Endothelial cell (in vitro differentiated cells): ENCODE data around the gene CTNNA3. TPM values are rescaled to one million over a fixed set of nuclear protein-coding genes. Genes with fewer than 3 reads are reported as not detected.
A peak's percentile ranks its signal among the peaks of the same experiment; 100 is the strongest.

ENCODE experiments used
- DNase-seq: peaks from one replicate; pipeline ENCODE4 v3.0.0; 2021; ENCODE audit warnings: low spot score
- H3K27ac Mint-ChIP-seq: one replicate; pipeline ENCODE4 v1.8.0; 2021; ENCODE audit warnings: mixed read lengths, inconsistent platforms; ENCODE audit not compliant: unreplicated experiment
- H3K27me3 Mint-ChIP-seq: one replicate; pipeline ENCODE4 v1.8.0; 2021; ENCODE audit warnings: mild to moderate bottlenecking, moderate library complexity, mixed read lengths, inconsistent platforms; ENCODE audit not compliant: unreplicated experiment
- H3K36me3 Mint-ChIP-seq: one replicate; pipeline ENCODE4 v1.8.0; 2021; ENCODE audit warnings: mild to moderate bottlenecking, low read depth, mixed read lengths, inconsistent platforms; ENCODE audit not compliant: unreplicated experiment
- H3K4me1 Mint-ChIP-seq: one replicate; pipeline ENCODE4 v1.8.0; 2021; ENCODE audit warnings: mild to moderate bottlenecking, mixed read lengths, inconsistent platforms; ENCODE audit not compliant: unreplicated experiment
- H3K4me3 Mint-ChIP-seq: one replicate; pipeline ENCODE4 v1.8.0; 2021; ENCODE audit warnings: mild to moderate bottlenecking, mixed read lengths, inconsistent platforms; ENCODE audit not compliant: unreplicated experiment
- H3K9me3 Mint-ChIP-seq: one replicate; pipeline ENCODE4 v1.8.0; 2021; ENCODE audit warnings: mixed read lengths, inconsistent platforms; ENCODE audit not compliant: unreplicated experiment
- total RNA-seq: library from RNA; stranded (reverse); fragmentation: NEBNext Ultra II Directional; extraction: Animal tissue kit (Norgen Biotek cat#: 25700); gene quantifications from one replicate; pipeline ENCODE4 v1.2.1, GENCODE V29; 2021; ENCODE audit not compliant: unreplicated experiment
- TF ChIP-seq, protein P1 (sequence below): fragments of 200-600 bp; sonication (generic); IDR thresholded peaks from one replicate; pipeline ENCODE4 v1.5.0; 2021; ENCODE audit warnings: antibody characterized with exemption; ENCODE audit not compliant: unreplicated experiment

CTNNA3 gene
- total RNA-seq, 1 donor from 2014 or later = 2.3 TPM

DNA sequence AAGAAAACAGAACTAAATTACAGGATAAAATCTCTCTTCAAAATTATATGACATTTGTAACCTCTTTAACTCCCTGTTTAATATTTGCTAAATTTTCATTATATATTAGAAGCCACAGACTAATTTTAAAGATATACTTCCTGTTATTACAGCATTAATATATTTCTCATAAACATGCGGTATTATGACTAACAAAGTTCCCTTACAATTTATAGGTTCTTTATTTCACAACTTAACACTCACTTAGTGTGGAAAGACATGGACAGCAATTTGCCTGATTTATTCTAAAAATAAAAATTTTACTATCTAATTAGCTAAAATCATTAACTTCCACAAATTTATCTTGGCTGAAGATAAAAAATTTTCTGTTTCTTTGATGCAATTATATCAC, 29.0 kb downstream of the CTNNA3 start:
- peaks cover 2% of the 10 kb centered on the region for H3K27me3 Mint-ChIP-seq
- H3K9me3 Mint-ChIP-seq = no peaks in the 10 kb centered on the region
- TF ChIP-seq, protein P1, sequence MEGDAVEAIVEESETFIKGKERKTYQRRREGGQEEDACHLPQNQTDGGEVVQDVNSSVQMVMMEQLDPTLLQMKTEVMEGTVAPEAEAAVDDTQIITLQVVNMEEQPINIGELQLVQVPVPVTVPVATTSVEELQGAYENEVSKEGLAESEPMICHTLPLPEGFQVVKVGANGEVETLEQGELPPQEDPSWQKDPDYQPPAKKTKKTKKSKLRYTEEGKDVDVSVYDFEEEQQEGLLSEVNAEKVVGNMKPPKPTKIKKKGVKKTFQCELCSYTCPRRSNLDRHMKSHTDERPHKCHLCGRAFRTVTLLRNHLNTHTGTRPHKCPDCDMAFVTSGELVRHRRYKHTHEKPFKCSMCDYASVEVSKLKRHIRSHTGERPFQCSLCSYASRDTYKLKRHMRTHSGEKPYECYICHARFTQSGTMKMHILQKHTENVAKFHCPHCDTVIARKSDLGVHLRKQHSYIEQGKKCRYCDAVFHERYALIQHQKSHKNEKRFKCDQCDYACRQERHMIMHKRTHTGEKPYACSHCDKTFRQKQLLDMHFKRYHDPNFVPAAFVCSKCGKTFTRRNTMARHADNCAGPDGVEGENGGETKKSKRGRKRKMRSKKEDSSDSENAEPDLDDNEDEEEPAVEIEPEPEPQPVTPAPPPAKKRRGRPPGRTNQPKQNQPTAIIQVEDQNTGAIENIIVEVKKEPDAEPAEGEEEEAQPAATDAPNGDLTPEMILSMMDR = no peak
- H3K4me3 Mint-ChIP-seq = no peak overlapping the region
- no peaks in the 10 kb centered on the region for H3K36me3 Mint-ChIP-seq
- DNase-seq = no peak
- peaks cover 22% of the 10 kb centered on the region for H3K4me1 Mint-ChIP-seq
- H3K27ac Mint-ChIP-seq = no peak overlapping the region

DNA sequence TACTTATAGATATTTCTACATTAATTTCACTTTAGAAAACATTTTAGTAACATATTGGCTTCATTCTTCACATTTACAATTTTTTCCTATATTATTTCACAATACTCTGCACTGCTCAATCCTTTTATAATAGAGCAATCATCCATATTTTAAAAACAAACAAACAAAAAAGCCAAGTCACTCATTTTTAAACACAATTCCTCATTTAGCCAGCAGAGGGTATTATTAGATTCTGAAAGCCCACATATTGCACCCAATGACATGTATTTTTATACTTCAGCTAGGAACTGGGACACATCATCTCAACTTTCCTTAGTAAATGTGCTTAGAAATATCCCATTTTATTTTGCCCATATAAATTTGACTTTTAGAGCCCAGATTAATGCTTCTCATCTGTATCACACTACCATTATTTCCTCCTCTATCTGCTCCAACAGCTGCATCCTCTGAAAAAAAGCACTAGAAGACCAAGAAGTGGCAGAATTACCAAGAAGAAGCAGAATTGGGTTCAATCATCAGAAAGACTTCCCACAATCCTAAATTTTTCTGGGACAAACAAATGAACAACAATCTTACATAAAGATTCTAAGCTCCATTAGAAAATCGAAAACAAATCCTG, 29.5 kb downstream of the CTNNA3 start:
- peak overlapping the region; percentile 78 for H3K27ac Mint-ChIP-seq
- DNase-seq = no peak

DNA sequence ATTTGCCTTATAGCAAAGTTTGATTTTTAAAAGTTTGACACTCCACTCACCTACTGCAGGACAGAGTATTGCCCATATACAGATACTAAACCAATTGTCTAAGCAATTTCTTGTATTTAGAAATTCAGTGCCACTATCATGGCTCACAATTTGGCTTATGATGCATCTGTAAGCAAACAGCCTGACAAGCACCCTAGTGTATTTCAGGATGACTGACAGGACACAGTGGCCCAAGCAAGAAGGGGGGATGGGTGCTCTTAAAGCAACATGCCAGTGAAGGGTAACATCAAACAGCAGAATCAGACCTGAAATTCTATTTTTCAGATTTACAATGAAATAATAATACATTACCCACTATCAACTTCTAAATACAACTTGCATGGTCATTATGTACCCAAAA, 30.5 kb downstream of the CTNNA3 start:
- H3K27ac Mint-ChIP-seq = no peak overlapping the region
- H3K4me3 Mint-ChIP-seq = no peak overlapping the region
- H3K9me3 Mint-ChIP-seq = no peaks in the 10 kb centered on the region
- no peak for DNase-seq
- TF ChIP-seq, protein P1 = no peak
- peaks cover 2% of the 10 kb centered on the region for H3K27me3 Mint-ChIP-seq
- peaks cover 21% of the 10 kb centered on the region for H3K4me1 Mint-ChIP-seq
- H3K36me3 Mint-ChIP-seq = no peaks in the 10 kb centered on the region

More for the DNA sequence above, 29.5 kb downstream of the CTNNA3 start:
- Mint-ChIP-seq H3K4me1 (peaks cover 22% of the 10 kb centered on the region), H3K27me3 (peaks cover 2% of the 10 kb centered on the region), H3K9me3 (no peaks in the 10 kb centered on the region), H3K36me3 (no peaks in the 10 kb centered on the region), H3K4me3 (no peak overlapping the region)
- TF ChIP-seq, protein P1 = peak; percentile 67

DNA sequence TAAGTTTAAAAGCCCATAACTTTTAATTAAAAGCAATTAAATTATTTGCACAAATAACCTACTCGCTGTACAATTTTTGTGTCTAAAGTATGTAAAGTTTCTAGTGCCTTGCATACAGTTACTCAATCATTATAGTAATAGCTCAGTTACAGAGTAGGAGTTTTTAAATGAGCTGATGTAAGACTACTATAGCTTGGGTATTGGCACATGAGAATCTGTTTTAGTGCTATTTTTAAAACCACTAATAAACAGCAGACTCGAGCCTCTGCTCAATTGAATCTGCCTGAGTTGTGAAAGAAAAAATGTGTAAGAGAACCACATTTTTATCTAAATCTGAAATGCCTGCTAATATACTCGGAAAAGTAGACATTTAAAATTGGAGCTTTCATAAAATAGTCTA, 31.1 kb downstream of the CTNNA3 start:
- Mint-ChIP-seq H3K36me3 (no peaks in the 10 kb centered on the region), H3K4me3 (no peak overlapping the region), H3K9me3 (no peaks in the 10 kb centered on the region), H3K27ac (no peak overlapping the region), H3K4me1 (peaks cover 18% of the 10 kb centered on the region), H3K27me3 (peaks cover 2% of the 10 kb centered on the region)
- DNase-seq = no peak
- TF ChIP-seq, protein P1 = no peak

DNA sequence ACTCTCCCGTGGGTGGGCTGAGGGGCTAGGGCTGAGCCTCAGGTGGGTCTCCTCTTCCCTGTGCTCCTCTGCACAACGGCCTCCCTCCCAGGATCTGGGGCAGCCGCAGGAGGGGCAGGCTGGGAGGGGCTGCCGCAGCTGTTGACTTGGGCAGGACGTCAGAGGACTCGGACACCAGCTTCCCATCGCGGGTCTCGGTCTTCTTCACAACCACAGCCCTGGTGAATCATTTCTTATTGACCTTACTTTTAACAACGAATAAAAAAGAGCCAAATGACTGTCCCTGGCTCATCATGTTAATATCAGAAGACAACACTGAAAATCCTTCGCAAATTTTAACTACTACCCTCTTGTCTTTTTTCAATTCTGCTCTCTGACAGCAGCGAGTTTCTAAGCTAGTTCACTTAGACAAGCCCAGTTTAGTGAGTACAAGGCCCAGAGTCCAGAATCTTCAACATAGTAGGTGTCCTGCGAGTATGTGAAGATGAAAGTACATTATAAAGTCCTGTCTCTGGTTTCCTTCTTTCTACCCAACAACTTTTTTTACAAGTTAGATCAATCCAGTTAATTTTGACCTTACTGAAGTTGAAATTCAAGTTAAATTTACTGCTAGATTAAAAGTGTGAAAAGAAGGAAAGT, 32.4 kb downstream of the CTNNA3 start:
- peaks cover 12% of the 10 kb centered on the region for H3K4me1 Mint-ChIP-seq
- DNase-seq = no peak
- H3K9me3 Mint-ChIP-seq = no peaks in the 10 kb centered on the region
- H3K27ac Mint-ChIP-seq = no peak overlapping the region
- H3K27me3 Mint-ChIP-seq = peaks cover 2% of the 10 kb centered on the region
- TF ChIP-seq, protein P1 = no peak
- H3K4me3 Mint-ChIP-seq = no peak overlapping the region
- H3K36me3 Mint-ChIP-seq = no peaks in the 10 kb centered on the region
